Stimulated activated effector memory CD8-positive, alpha-beta T cell treated with anti-CD3 and anti-CD28 coated beads, Interleukin-12 subunit alpha, Interleukin-12 subunit beta, amount 100 ng/mL, for 72 hours (primary cell): Measurements from ENCODE around the gene MCFD2.

Experiments used
- ATAC-seq: fragments of 150-1000 bp; cut with Tn5 transposase; 2 replicates; pipeline ENCODE4 v1.10.0; 2021
- DNase-seq, 2 donors: peaks; one replicate each; pipeline ENCODE4 v3.0.0; 2021 to 2022; ENCODE audit warnings: low spot score in 2 of 2
- H3K27ac Mint-ChIP-seq: one replicate; pipeline ENCODE4 v1.8.0; 2022; ENCODE audit warnings: mild to moderate bottlenecking, mixed read lengths
- H3K36me3 Mint-ChIP-seq: one replicate; pipeline ENCODE4 v1.8.0; 2022; ENCODE audit warnings: mild to moderate bottlenecking, mixed read lengths
- H3K4me1 Mint-ChIP-seq: one replicate; pipeline ENCODE4 v1.8.0; 2022; ENCODE audit warnings: mixed read lengths
- H3K4me3 Mint-ChIP-seq: one replicate; pipeline ENCODE4 v1.8.0; 2022; ENCODE audit warnings: mild to moderate bottlenecking, mixed read lengths
- H3K9me3 Mint-ChIP-seq: one replicate; pipeline ENCODE4 v1.8.0; 2022; ENCODE audit warnings: mixed read lengths

MCFD2 gene

GRCh38 chr2:46915281-46915810, at the start of gene MCFD2:
Gene MCFD2 (minus strand): TSS chr2:46915806. CDS start chr2:46909171, 6,635 bp downstream.
- peak within 1 kb of the TSS; percentile 89 for H3K27ac Mint-ChIP-seq
- peak in 1 of 2 donors; percentile 9 for DNase-seq
- H3K4me1 Mint-ChIP-seq: peaks cover 34% of the 10 kb centered on the region
- H3K4me3 Mint-ChIP-seq: peak within 1 kb of the TSS; percentile 79
- ATAC-seq: peak; percentile 59
- H3K36me3 Mint-ChIP-seq: peaks cover 18% of the 10 kb centered on the region
- H3K9me3 Mint-ChIP-seq: no peaks in the 10 kb centered on the region

DNA sequence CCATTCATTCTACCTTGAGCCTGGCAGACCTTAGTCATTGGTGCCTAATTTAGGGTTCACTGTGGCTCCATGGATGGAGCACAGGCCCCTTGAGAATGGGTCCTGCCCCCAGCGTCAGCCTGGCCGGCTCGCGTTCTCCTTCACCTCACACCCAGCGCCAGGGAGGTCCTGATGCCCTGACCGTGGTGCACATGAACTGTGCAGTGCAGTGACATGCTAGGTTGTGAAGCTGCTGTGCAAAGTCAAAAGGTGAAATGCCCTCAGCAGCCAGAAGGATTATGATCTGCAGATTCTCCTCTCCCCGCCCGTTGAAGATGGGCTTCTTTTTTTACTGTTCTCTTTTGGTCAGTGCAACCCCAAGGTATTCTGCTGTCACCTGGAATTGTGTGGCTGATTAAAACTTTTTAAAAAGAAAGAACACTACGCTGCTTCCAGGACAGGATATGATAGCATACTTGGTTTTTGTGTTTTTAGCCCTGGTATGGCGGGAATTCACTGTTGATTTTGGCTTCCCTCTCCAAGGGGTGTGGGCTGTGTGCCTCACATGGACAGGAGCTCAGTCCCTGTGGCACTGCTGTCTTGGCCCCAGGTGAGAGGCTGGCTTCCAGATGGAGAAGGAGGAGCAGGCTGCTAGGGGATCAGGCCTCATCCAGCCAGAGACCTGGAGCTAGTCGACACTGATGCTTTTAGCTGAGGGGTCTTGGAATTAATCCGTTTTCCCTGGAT, 49.4 kb upstream of the MCFD2 start:
- Mint-ChIP-seq H3K4me1 (peaks cover 29% of the 10 kb centered on the region), H3K4me3 (no peak overlapping the region), H3K27ac (no peak overlapping the region), H3K36me3 (peaks cover 53% of the 10 kb centered on the region), H3K9me3 (no peaks in the 10 kb centered on the region)
- DNase-seq (no peak), ATAC-seq (no peak)

DNA sequence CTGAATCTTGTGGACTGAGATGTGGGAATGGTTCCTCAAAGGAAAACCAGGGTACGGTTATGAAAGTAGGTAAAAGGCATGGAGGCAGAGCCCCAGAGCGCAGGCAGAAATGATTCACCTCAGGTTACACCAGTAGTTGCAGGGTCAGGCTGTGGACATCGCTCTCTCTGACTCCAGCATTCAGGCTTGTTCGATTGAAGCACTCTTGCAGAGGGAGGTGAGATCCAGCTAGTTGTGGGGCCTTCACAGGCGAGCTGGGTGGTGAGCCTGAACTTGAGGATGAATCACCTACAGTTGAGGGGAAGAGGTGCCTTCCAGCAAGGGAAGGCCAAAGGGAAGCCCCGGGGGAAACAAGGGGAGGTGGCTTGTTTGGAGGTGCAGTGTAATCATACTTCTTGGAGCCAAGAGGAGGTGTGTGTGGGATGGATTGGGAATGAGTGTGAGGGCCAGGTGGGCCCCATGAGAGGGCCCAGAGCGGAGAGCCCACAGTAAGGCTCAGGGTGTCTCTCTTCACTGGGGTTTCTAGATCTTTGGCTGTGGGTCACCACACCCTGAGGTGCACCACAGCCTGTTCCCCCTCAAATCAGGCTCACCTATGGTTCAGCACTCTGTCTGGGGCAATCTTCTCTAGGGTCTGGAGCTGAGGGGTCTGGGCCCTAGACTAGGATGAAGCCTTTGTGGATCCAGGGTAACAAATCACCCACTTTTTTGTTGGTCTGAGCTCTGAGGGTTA, 48.5 kb upstream of the MCFD2 start:
- Mint-ChIP-seq H3K36me3 (peaks cover 59% of the 10 kb centered on the region), H3K4me3 (no peak overlapping the region), H3K27ac (peak overlapping the region; percentile 91), H3K4me1 (peaks cover 33% of the 10 kb centered on the region), H3K9me3 (no peaks in the 10 kb centered on the region)
- DNase-seq (no peak), ATAC-seq (peak; percentile 54)

DNA sequence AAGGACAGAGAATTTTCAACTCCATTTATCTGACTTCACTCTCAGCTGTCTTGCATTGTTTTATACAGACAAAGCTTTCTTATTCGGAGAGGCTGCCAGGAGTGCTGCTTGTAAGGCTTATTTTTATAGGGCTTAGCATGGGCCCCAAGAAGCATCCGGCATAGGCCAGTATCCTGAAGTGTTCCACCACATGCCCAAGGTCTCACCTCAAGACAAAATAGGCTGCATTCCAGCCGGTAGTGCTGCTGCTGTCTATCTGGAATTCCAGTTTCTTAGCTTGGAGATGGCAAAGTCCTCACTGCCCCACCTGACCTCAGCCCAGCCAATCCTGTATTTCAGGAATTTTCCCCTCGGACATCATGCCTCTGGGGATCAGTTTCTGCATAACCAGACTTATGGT, 47.6 kb upstream of the MCFD2 start:
- DNase-seq (no peak), ATAC-seq (no peak)
- peaks cover 67% of the 10 kb centered on the region for H3K36me3 Mint-ChIP-seq
- peaks cover 33% of the 10 kb centered on the region for H3K4me1 Mint-ChIP-seq
- peak overlapping the region; percentile 91 for H3K27ac Mint-ChIP-seq
- no peak overlapping the region for H3K4me3 Mint-ChIP-seq
- no peaks in the 10 kb centered on the region for H3K9me3 Mint-ChIP-seq

DNA sequence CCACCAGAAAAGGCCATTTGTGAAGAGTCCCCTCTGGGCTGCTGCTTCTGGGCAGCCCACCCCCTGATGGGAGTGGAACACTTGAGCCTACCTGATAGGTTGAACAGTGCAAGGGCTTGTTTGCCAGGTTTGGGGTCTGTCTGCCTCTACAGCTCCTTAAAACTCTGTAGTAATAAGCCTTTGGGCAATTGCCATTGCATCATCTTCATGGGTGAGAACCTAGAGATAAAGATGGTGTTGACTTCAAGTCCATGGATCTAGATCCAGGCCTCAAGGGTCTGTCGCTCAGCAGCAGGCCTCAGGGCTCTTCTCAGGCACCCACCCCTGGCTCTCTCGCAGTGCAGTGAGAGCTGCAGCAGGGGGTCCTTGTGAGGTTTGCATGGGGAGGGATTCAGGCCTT, 47.1 kb upstream of the MCFD2 start:
- ATAC-seq (no peak), DNase-seq (no peak)
- peaks cover 72% of the 10 kb centered on the region for H3K36me3 Mint-ChIP-seq
- no peak overlapping the region for H3K27ac Mint-ChIP-seq
- H3K4me3 Mint-ChIP-seq: no peak overlapping the region
- H3K4me1 Mint-ChIP-seq: peaks cover 33% of the 10 kb centered on the region
- no peaks in the 10 kb centered on the region for H3K9me3 Mint-ChIP-seq

DNA sequence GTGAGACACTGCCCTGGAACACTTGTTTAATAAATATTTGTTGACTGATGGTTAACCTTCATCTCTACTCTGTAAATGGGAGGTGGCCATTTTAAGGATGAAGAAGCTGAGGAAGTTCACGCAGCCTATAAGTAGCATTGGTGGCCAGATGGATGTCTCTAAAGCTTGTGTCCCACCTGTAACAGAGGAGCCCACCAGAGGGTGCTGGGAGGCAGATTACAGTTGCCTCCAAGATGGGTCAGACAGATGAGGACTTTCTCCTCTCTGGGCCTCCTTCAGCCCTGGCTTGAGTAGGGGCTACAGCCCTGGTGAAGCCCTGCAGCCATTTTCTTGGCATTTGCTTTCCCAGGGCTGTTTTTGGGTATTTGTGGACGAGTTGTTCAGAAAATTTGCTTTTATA, 45.0 kb upstream of the MCFD2 start:
- Mint-ChIP-seq H3K27ac (peak overlapping the region; percentile 74), H3K4me1 (peaks cover 36% of the 10 kb centered on the region), H3K36me3 (peaks cover 72% of the 10 kb centered on the region), H3K4me3 (no peak overlapping the region), H3K9me3 (no peaks in the 10 kb centered on the region)
- ATAC-seq (no peak), DNase-seq (no peak)

DNA sequence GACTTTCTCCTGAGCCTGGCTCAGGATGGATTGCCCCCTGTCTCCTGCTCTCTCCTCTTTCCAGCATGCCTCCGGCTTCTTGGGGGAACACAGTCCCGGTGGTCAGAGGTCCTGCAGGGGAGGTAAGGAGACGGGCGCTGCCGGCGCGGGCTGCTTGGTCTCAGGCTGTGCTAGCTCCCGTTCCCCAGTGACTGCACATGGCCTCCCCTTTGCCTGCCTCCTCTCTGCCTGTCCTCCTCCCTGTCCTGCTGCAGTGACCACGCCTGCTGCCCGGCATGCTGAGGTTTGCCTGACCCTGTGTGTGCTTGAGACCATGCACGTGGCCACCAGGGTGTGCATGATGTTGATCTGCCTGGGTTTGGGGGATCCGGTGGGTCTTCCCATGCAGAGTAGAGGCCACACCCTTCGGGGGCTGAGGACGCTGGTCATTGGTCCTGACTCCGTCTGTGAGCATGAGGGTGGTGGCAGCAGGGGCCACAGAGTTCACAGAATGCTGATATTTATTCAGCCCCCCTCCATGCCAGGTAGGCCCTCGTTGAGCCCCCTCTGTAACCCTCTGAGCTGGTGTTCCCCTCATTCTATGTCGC, 42.9 kb upstream of the MCFD2 start:
- H3K4me3 Mint-ChIP-seq: no peak overlapping the region
- ATAC-seq: no peak
- DNase-seq: no peak
- peak overlapping the region; percentile 74 for H3K27ac Mint-ChIP-seq
- peaks cover 36% of the 10 kb centered on the region for H3K4me1 Mint-ChIP-seq
- no peaks in the 10 kb centered on the region for H3K9me3 Mint-ChIP-seq
- H3K36me3 Mint-ChIP-seq: peaks cover 81% of the 10 kb centered on the region

DNA sequence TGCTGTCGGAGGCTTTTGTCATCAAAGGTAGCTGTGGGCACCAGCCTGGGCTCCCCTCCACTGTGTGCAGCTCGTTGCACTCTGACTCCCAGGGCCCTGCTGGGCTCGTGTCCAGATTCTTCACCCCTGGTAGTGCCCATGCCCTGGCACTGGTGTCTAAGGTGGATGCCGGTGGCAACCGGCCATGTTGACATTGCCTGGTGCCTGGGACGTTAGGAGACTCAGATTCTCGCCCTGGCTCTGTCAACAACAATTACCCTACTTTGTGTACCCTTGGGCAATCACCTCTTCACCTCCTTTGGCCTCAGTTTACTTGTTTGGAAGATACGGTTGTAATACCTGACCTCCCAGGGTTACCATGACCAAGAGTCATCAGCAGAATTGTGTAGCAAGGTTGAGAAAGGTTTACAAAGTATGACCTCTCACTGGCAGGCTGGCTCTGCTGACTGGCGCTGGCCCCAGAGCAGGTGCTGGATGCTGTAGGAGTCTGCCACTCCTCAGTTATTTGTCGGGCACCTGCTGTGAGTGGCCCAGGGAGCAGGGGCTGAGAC, 41.5 kb upstream of the MCFD2 start:
- Mint-ChIP-seq H3K4me1 (peaks cover 27% of the 10 kb centered on the region), H3K4me3 (no peak overlapping the region), H3K36me3 (peaks cover 93% of the 10 kb centered on the region), H3K27ac (peak overlapping the region; percentile 90), H3K9me3 (no peaks in the 10 kb centered on the region)
- ATAC-seq (no peak), DNase-seq (no peak)

- Mint-ChIP-seq H3K4me3 (no peak overlapping the region), H3K36me3 (peaks cover 94% of the 10 kb centered on the region), H3K4me1 (peaks cover 35% of the 10 kb centered on the region), H3K27ac (peak overlapping the region; percentile 90), H3K9me3 (no peaks in the 10 kb centered on the region)
- DNase-seq (no peak), ATAC-seq (no peak)
Measured at GRCh38 chr2:46955764-46956163, 40.2 kb upstream of the MCFD2 start.

GRCh38 chr2:46954951-46955571, 39.5 kb upstream of the MCFD2 start:
- no peak for ATAC-seq
- Mint-ChIP-seq H3K27ac (peak overlapping the region; percentile 90), H3K4me3 (no peak overlapping the region), H3K4me1 (peaks cover 36% of the 10 kb centered on the region), H3K36me3 (peaks cover 97% of the 10 kb centered on the region), H3K9me3 (no peaks in the 10 kb centered on the region)
- DNase-seq: no peak

DNA sequence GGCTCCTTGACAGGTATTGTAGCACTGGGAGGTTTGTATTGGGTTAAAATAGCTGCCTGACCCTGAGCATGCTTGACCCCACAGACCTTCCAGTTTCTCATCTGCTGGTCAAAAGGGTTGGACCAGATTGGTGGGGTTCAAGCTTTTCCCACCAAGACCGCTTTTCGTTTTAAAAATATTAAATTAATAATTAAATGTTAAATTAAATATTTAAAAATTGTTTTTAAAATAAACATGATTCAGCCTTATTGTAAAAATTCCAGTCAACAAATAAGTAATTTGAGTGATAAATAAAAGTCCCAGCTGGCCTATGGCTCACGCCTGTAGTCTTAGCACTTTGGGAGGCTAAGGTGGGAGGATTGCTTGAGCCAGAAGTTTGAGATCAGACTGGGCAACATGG, 36.6 kb upstream of the MCFD2 start:
- peak overlapping the region; percentile 87 for H3K27ac Mint-ChIP-seq
- DNase-seq (no peak), ATAC-seq (no peak)
- no peak overlapping the region for H3K4me3 Mint-ChIP-seq
- H3K9me3 Mint-ChIP-seq: no peaks in the 10 kb centered on the region
- H3K4me1 Mint-ChIP-seq: peaks cover 33% of the 10 kb centered on the region
- H3K36me3 Mint-ChIP-seq: peaks cover 79% of the 10 kb centered on the region

GRCh38 chr2:46951290-46952064, 35.9 kb upstream of the MCFD2 start:
- peaks cover 78% of the 10 kb centered on the region for H3K36me3 Mint-ChIP-seq
- H3K9me3 Mint-ChIP-seq: no peaks in the 10 kb centered on the region
- ATAC-seq (no peak), DNase-seq (no peak)
- H3K27ac Mint-ChIP-seq: peak overlapping the region; percentile 87
- H3K4me3 Mint-ChIP-seq: no peak overlapping the region
- H3K4me1 Mint-ChIP-seq: peaks cover 38% of the 10 kb centered on the region

DNA sequence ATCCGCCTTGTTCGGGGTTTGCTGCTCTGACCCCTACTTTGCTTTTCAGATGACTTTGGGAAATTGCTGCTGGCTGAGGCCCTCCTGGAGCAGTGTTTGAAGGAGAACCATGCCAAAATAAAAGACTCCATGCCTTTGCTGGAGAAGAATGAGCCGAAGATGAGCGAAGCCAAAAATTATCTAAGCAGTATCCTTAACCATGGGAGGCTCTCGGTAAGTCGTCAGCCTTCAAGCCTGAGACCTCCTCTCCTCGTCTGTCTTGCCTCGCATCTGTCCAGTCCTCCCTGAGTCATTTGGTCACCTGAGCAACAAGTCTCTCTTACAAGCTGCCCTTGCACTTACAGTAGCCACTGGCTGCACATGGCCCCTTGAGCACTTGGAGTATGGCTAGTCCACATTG, 34.7 kb upstream of the MCFD2 start:
- peaks cover 78% of the 10 kb centered on the region for H3K36me3 Mint-ChIP-seq
- no peak overlapping the region for H3K4me3 Mint-ChIP-seq
- no peaks in the 10 kb centered on the region for H3K9me3 Mint-ChIP-seq
- peak overlapping the region; percentile 50 for H3K27ac Mint-ChIP-seq
- peaks cover 42% of the 10 kb centered on the region for H3K4me1 Mint-ChIP-seq
- ATAC-seq: no peak
- DNase-seq: no peak

- peaks cover 78% of the 10 kb centered on the region for H3K36me3 Mint-ChIP-seq
- peak overlapping the region; percentile 45 for H3K27ac Mint-ChIP-seq
- no peak for DNase-seq
- no peaks in the 10 kb centered on the region for H3K9me3 Mint-ChIP-seq
- no peak for ATAC-seq
- H3K4me3 Mint-ChIP-seq: no peak overlapping the region
- H3K4me1 Mint-ChIP-seq: peaks cover 56% of the 10 kb centered on the region
Measured at GRCh38 chr2:46947841-46948240, 32.2 kb upstream of the MCFD2 start.
